Measurements from ENCODE around the gene KRT79.
"Not testable (repeated sequence)": the region's sequence is repeated elsewhere in the genome, so short reads cannot be mapped to it uniquely, and the experiment has no call there.

Gene KRT79

GRCh38 chr12:52860102-52860823 is 26.2 kb upstream of the KRT79 start:
- peak; percentile 71 for DNase-seq (ENCODE audit: low spot score)

- no peak for DNase-seq (ENCODE audit: low spot score)
Observed at GRCh38 chr12:52857500-52857899, 23.4 kb upstream of the KRT79 start.

- no peak for DNase-seq (ENCODE audit: low spot score)
Observed at GRCh38 chr12:52856787-52857186, 22.7 kb upstream of the KRT79 start.

- DNase-seq (ENCODE audit: low spot score) = not testable (repeated sequence)
Observed at GRCh38 chr12:52856077-52856476, 22.0 kb upstream of the KRT79 start.

- no peak for DNase-seq (ENCODE audit: low spot score)
Observed at GRCh38 chr12:52851787-52852186, 17.7 kb upstream of the KRT79 start.

- no peak for DNase-seq (ENCODE audit: low spot score)
Observed at GRCh38 chr12:52850681-52851080, 16.6 kb upstream of the KRT79 start.

- DNase-seq (ENCODE audit: low spot score) = no peak
Observed at GRCh38 chr12:52849511-52849910, 15.4 kb upstream of the KRT79 start.

GRCh38 chr12:52848661-52849255 is 14.6 kb upstream of the KRT79 start, which contains the start of gene KRT78:
TSS of gene KRT78 (minus strand) at chr12:52848994. CDS start at chr12:52848930, 64 bp downstream.
- DNase-seq (ENCODE audit: low spot score) = no peak

GRCh38 chr12:52847335-52848102 is 13.4 kb upstream of the KRT79 start:
- DNase-seq (ENCODE audit: low spot score) = peak; percentile 54

GRCh38 chr12:52846356-52846970 is 12.4 kb upstream of the KRT79 start:
- no peak for DNase-seq (ENCODE audit: low spot score)

- DNase-seq (ENCODE audit: low spot score) = no peak
Observed at GRCh38 chr12:52845946-52846345, 11.8 kb upstream of the KRT79 start.

- no peak for DNase-seq (ENCODE audit: low spot score)
Observed at GRCh38 chr12:52844386-52844785, 10.3 kb upstream of the KRT79 start.

GRCh38 chr12:52839436-52840105 is 5.5 kb upstream of the KRT79 start:
- DNase-seq (ENCODE audit: low spot score) = no peak

GRCh38 chr12:52838609-52839435 is 4.7 kb upstream of the KRT79 start:
- no peak for DNase-seq (ENCODE audit: low spot score)

- DNase-seq (ENCODE audit: low spot score) = no peak
Observed at GRCh38 chr12:52837781-52838608, 3.9 kb upstream of the KRT79 start.

GRCh38 chr12:52837413-52837741 is 3.3 kb upstream of the KRT79 start:
- peak; percentile 70 for DNase-seq (ENCODE audit: low spot score)

GRCh38 chr12:52836491-52837412 is 2.6 kb upstream of the KRT79 start:
- DNase-seq (ENCODE audit: low spot score) = no peak

GRCh38 chr12:52836042-52836466 is 1.9 kb upstream of the KRT79 start:
- DNase-seq (ENCODE audit: low spot score) = peak; percentile 75

Data from kidney tubule cell (primary cell).